Activated T-helper 9 cell treated with anti-CD3 and anti-CD28 coated beads, Interleukin-2, amount 50 U/mL, for 16 hours (primary cell): ENCODE results near the gene SMIM12.
"Not testable (repeated sequence)": the region's sequence is repeated elsewhere in the genome, so short reads cannot be mapped to it uniquely, and the experiment has no call there.

ENCODE experiments used
- DNase-seq: peaks from one replicate; pipeline ENCODE4 v3.0.0-alpha.2; 2020; ENCODE audit warnings: low read depth

SMIM12 gene

GRCh38 chr1:34843392-34844251, 15.9 kb downstream of the SMIM12 start:
- DNase-seq: no peak

DNA sequence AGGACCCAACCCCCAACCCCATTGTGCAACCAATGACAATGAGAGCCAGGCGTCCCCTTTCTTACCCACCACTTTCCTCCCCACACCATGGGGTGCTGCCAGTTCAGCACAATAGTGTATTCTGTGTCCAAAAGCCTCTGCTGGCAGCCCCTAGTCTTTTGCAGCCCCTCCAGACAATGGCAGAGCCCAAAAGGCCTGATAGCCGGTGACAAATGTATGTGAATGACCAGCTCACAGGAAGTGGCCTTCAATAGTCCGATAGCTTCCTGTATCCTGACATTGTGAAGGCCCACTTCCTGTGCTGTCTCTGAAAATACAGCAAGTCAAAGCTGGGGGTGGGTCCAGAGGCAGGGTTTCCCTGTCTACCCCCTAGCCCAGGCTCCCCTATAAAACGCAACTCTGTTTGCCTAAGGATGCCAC, 16.6 kb downstream of the SMIM12 start:
- DNase-seq: no peak

GRCh38 chr1:34842073-34842472, 17.5 kb downstream of the SMIM12 start:
- no peak for DNase-seq

GRCh38 chr1:34840426-34840825, 19.1 kb downstream of the SMIM12 start:
- DNase-seq: no peak

GRCh38 chr1:34839526-34840305, 19.8 kb downstream of the SMIM12 start:
- DNase-seq: no peak

DNA sequence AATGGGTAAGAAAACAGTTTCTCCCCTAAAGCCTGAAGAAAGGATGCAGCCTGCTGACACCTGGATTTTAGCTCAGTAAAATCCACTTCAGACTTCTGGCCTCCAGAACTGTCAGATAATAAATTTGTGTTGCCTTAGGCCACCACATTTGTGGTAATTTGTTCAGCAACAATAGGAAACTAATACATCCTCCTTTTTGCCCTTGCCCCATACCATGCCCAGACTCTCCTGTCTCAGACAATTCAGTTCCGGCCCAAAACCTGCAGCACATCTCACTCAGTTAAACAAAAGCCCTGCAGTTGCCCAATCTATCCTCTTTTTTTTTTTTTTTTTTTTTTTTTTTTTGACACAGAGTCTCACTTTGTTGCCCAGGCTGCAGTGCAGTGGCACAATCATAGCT, 25.8 kb downstream of the SMIM12 start:
- no peak for DNase-seq

- no peak for DNase-seq
Measured at GRCh38 chr1:34831721-34832246, 27.8 kb downstream of the SMIM12 start.

GRCh38 chr1:34829250-34829649, 30.3 kb downstream of the SMIM12 start:
- no peak for DNase-seq

DNA sequence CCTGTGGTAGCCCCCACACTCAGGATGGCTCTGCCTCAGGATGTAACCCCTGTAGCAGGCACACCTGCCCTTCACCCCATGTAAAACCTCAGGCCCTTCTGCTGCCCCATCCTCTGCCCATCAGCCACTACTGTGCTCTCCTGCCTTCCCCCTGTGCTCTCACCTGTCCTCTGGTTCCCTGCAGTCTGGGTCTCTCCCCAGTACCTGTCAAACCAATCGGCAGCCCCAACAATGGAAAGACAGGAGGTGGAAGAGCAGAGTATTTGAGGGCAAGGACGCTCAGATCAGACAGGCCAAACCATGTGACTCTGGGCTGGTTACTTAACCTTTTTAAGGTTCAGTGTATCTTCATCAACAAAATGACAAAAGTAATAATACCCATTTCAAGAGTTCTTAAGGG, 30.9 kb downstream of the SMIM12 start:
- DNase-seq: no peak

DNA sequence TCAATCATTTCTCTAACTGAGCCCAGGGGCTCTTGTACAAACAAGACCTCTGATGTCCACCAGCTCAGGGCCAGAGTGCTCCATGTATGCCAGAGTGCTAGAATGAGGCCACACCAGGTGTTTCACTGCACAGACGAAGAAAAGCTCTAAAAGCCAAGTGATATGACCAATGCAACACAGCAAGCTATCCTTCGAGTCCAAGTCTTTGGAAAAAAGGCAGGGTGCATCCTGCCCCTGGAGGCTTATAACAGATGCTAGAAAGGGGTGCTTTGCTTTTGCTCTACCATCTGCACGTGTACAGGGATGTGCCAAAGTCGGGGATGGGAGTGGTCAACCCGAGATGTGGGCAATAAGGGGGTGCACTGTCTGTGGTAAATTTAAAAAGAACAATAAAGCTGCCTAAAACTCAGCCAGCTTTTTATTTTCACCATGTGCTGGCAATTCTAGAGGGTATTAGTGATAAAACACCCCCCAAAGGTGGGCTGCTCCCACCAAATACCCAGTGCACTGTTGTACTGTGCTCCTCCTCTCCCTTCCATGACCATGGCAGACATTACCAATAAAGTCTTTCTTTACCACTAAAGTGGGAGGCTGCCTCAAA, 32.1 kb downstream of the SMIM12 start:
- no peak for DNase-seq

DNA sequence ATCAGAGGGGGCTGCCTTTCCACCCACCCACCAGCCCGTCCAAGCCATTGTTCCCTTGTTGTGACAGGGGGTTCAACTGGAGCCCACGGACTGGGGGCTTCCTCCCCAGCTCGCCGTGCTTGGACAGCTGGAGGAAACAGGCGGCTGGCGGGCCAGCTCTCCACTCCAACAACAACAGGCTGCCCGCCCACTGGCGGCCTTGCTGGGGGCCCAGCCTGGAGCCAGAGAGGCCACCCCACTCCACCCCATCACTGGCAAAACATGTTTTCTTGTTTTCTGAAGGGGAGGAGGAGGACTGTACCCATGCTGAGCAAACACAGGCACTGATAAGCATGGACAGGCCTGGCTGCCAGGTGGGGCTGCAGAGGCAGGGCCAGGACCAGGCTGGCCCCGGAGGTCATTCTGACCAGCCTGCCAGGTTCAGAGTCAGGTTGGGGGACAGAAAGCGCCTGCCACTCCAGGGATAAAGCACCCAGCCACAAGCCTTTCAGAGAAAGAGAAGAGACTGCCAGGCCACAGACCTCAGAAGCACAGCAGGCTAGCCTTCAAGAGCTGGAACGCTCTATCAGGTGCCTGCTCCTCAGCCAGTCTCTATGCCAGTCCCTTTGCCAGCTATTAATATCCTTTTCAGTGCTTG, 34.0 kb downstream of the SMIM12 start:
- DNase-seq: no peak

- no peak for DNase-seq
Measured at GRCh38 chr1:34824817-34825454, 34.6 kb downstream of the SMIM12 start.

DNA sequence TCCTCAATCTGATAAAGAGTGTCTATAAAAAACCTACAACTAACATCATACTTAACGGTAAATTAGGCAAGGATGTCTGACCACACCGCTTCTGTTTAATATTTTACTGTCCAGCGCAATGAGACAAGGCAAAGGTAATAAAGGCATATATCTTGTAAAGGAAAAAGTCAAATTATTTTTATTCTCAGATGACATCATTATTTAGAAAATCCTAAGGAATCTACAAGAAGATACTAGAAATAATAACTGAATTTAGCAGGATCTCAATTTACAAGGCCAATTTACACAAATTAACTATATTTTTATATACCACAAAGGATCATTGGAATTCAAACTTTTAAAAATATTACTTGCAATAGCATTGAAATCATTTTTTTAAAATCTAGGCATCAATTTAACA, 37.3 kb downstream of the SMIM12 start:
- DNase-seq: no peak

DNA sequence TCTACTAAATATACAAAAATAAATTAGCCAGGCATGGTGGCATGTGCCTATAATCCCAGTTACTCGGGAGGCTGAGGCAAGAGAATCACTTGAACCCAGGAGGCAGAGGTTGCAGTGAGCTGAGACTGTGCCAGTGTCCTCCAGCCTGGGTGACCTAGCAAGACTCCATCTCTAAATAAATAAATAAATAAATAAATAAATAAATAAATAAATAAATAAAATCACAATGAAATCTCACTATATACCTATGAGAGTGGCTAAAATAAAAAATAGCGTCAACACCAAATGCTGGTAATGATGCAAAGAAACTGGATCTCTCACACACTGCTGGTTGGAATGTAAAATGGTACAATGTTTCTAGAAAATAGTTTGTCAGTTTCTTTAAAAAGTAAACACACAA, 40.7 kb downstream of the SMIM12 start:
- DNase-seq: not testable (repeated sequence)

GRCh38 chr1:34816778-34817177, 42.8 kb downstream of the SMIM12 start:
- DNase-seq: no peak

GRCh38 chr1:34816332-34816731, 43.2 kb downstream of the SMIM12 start:
- no peak for DNase-seq

GRCh38 chr1:34810781-34811180, 48.8 kb downstream of the SMIM12 start:
- not testable (repeated sequence) for DNase-seq

DNA sequence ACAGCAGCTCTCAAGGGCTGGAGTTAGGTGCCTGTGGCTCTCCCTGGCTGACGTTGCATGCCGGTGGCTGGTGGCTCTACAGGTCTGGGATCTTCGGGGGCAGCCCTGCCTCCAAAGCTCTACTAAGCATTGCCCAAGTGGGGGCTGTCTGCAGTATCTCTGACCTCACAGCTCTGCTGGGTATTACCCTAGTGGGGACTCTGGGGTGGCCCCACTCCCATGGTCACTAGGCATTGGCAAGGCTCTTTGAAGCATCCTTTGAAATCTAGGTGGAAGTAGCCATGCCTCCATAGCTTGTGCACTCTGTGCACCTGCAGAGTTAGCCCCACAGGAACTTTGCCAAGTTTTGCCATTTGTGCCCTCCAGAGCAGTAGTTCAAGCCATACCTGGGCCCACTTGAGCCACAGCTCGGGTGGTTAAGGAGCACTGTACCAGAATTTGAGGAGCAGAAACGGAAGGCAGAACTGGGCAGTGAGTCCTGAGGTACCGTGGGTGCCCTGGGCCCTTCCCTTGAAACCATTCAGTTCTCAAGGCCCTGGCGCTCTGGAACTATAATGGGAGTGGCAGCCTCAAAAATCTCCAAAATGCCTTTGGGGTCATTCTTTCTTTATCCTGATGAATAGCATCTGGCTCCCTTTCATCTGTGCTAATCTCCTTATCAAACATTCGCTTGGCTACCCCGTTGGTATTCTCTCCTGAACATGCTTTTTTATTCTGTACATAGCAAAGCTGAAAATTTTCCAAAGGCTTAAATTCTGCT, 51.3 kb downstream of the SMIM12 start:
- DNase-seq: no peak

- DNase-seq: no peak
Measured at GRCh38 chr1:34806396-34806795, 53.2 kb downstream of the SMIM12 start.

DNA sequence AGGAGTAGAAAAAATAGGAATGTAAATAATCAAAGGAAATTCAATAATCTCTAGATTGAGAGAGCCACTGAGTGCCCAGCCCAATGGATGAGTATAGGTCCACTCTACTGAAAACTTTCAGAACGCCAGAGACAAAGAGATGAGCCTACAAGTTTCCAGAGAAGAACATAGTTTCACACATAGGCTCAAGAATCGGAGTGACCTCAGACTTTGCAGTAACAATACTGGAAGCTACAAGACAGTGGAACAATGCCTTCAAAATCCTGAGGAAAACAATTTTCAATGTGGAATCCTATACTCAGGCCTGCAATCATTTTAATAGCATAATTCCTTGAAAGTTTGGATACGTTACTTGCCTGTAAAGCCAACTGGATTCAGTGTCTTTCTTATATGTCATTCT, 55.8 kb downstream of the SMIM12 start:
- DNase-seq: no peak
